Endothelial cell (in vitro differentiated cells): Measurements from ENCODE around the gene PTPRM. TPM values are rescaled to one million over a fixed set of nuclear protein-coding genes. Genes with fewer than 3 reads are reported as not detected.

Experiments used
- DNase-seq: peaks from one replicate; pipeline ENCODE4 v3.0.0; 2021; ENCODE audit warnings: low spot score
- H3K27ac Mint-ChIP-seq: one replicate; pipeline ENCODE4 v1.8.0; 2021; ENCODE audit warnings: mixed read lengths, inconsistent platforms; ENCODE audit not compliant: unreplicated experiment
- H3K27me3 Mint-ChIP-seq: one replicate; pipeline ENCODE4 v1.8.0; 2021; ENCODE audit warnings: mild to moderate bottlenecking, moderate library complexity, mixed read lengths, inconsistent platforms; ENCODE audit not compliant: unreplicated experiment
- H3K36me3 Mint-ChIP-seq: one replicate; pipeline ENCODE4 v1.8.0; 2021; ENCODE audit warnings: mild to moderate bottlenecking, low read depth, mixed read lengths, inconsistent platforms; ENCODE audit not compliant: unreplicated experiment
- H3K4me1 Mint-ChIP-seq: one replicate; pipeline ENCODE4 v1.8.0; 2021; ENCODE audit warnings: mild to moderate bottlenecking, mixed read lengths, inconsistent platforms; ENCODE audit not compliant: unreplicated experiment
- H3K4me3 Mint-ChIP-seq: one replicate; pipeline ENCODE4 v1.8.0; 2021; ENCODE audit warnings: mild to moderate bottlenecking, mixed read lengths, inconsistent platforms; ENCODE audit not compliant: unreplicated experiment
- H3K9me3 Mint-ChIP-seq: one replicate; pipeline ENCODE4 v1.8.0; 2021; ENCODE audit warnings: mixed read lengths, inconsistent platforms; ENCODE audit not compliant: unreplicated experiment
- CTCF ChIP-seq: fragments of 200-600 bp; sonication (generic); IDR thresholded peaks from one replicate; pipeline ENCODE4 v1.5.0; 2021; ENCODE audit warnings: antibody characterized with exemption; ENCODE audit not compliant: unreplicated experiment
- total RNA-seq: library from RNA; stranded (reverse); fragmentation: NEBNext Ultra II Directional; extraction: Animal tissue kit (Norgen Biotek cat#: 25700); gene quantifications from one replicate; pipeline ENCODE4 v1.2.1, GENCODE V29; 2021; ENCODE audit not compliant: unreplicated experiment

Gene PTPRM
- total RNA-seq, 1 donor from 2014 or later, result 284 TPM

- Mint-ChIP-seq H3K36me3 (peaks cover 4% of the 10 kb centered on the region), H3K4me1 (peaks cover 4% of the 10 kb centered on the region), H3K4me3 (no peak overlapping the region), H3K27ac (no peak overlapping the region), H3K27me3 (peaks cover 1% of the 10 kb centered on the region), H3K9me3 (no peaks in the 10 kb centered on the region)
- DNase-seq, result no peak
- TF ChIP-seq CTCF, result no peak
These were observed 263.4 kb downstream of the PTPRM start for GRCh38 chr18:7830468-7830867.

GRCh38 chr18:7839548-7839947 lies 272.4 kb downstream of the PTPRM start:
- Mint-ChIP-seq H3K27ac (no peak overlapping the region), H3K4me1 (peaks cover 31% of the 10 kb centered on the region), H3K9me3 (peaks cover 6% of the 10 kb centered on the region), H3K4me3 (no peak overlapping the region), H3K36me3 (peaks cover 30% of the 10 kb centered on the region), H3K27me3 (peaks cover 5% of the 10 kb centered on the region)
- DNase-seq, result no peak
- TF ChIP-seq CTCF, result no peak

GRCh38 chr18:7840411-7840810 lies 273.3 kb downstream of the PTPRM start:
- DNase-seq, result no peak
- H3K27me3 Mint-ChIP-seq, result peaks cover 6% of the 10 kb centered on the region
- no peak for TF ChIP-seq CTCF
- H3K27ac Mint-ChIP-seq, result no peak overlapping the region
- H3K4me3 Mint-ChIP-seq, result no peak overlapping the region
- peaks cover 6% of the 10 kb centered on the region for H3K9me3 Mint-ChIP-seq
- H3K36me3 Mint-ChIP-seq, result peaks cover 32% of the 10 kb centered on the region
- H3K4me1 Mint-ChIP-seq, result peaks cover 27% of the 10 kb centered on the region

- peaks cover 7% of the 10 kb centered on the region for H3K27me3 Mint-ChIP-seq
- H3K4me1 Mint-ChIP-seq, result peaks cover 22% of the 10 kb centered on the region
- H3K36me3 Mint-ChIP-seq, result peaks cover 26% of the 10 kb centered on the region
- no peak overlapping the region for H3K27ac Mint-ChIP-seq
- no peak for TF ChIP-seq CTCF
- H3K9me3 Mint-ChIP-seq, result no peaks in the 10 kb centered on the region
- DNase-seq, result no peak
- H3K4me3 Mint-ChIP-seq, result peak overlapping the region; percentile 32
These were observed 276.9 kb downstream of the PTPRM start for GRCh38 chr18:7844017-7844416.

GRCh38 chr18:7844418-7844817 lies 277.3 kb downstream of the PTPRM start:
- Mint-ChIP-seq H3K9me3 (no peaks in the 10 kb centered on the region), H3K27me3 (peaks cover 7% of the 10 kb centered on the region), H3K4me1 (peaks cover 22% of the 10 kb centered on the region), H3K4me3 (peak overlapping the region; percentile 32), H3K36me3 (peaks cover 25% of the 10 kb centered on the region), H3K27ac (no peak overlapping the region)
- no peak for TF ChIP-seq CTCF
- DNase-seq, result no peak
